Kidney (tissue), 14 donors: Measurements from ENCODE around the gene TRIM33. TPM values are rescaled to one million over a fixed set of nuclear protein-coding genes. Genes with fewer than 3 reads are reported as not detected.
"Not testable (repeated sequence)": the region's sequence is repeated elsewhere in the genome, so short reads cannot be mapped to it uniquely, and the experiment has no call there.

ENCODE experiments used
- DNase-seq, 5 donors: peaks; one replicate each; pipeline ENCODE4 v3.0.0-alpha.2; 2013 to 2020
- FAIRE-seq: peaks from 2 replicates; lab custom pipeline; 2012; peaks lifted over from hg19 to GRCh38; lab: Jason Lieb, UNC
- H3K27ac ChIP-seq, 2 donors: one replicate each; pipeline ENCODE4 v1.7.0; 2013; ENCODE audit warnings: low read depth in 2 of 2, low read length in 2 of 2, inconsistent platforms in 1 of 2
- H3K27me3 ChIP-seq: one replicate; pipeline ENCODE4 v1.7.1; 2013; ENCODE audit warnings: low read length, inconsistent platforms; ENCODE audit not compliant: control insufficient read depth, insufficient read depth
- H3K36me3 ChIP-seq, 3 donors: one replicate each; pipeline versions ENCODE4 v1.7.0 to v1.7.1; 2013; ENCODE audit warnings: low read length in 3 of 3, control low read depth in 1 of 3, inconsistent platforms in 1 of 3; ENCODE audit not compliant: insufficient read depth in 3 of 3, control insufficient read depth in 2 of 3
- H3K4me1 ChIP-seq, 3 donors: one replicate each; pipeline versions ENCODE4 v1.7.0 to v1.7.1; 2013; ENCODE audit warnings: low read length in 3 of 3, inconsistent platforms in 1 of 3, low read depth in 1 of 3; ENCODE audit not compliant: control insufficient read depth in 2 of 3, insufficient read depth in 2 of 3
- H3K4me3 ChIP-seq, 3 donors: one replicate each; pipeline versions ENCODE4 v1.7.0 to v1.8.1; 2013; ENCODE audit warnings: low read length in 3 of 3, control low read depth in 1 of 3, inconsistent platforms in 1 of 3
- H3K9ac ChIP-seq, 3 donors: one replicate each; pipeline versions ENCODE4 v1.7.0 to v1.7.1; 2013; ENCODE audit warnings: low read length in 3 of 3, control low read depth in 1 of 3, inconsistent platforms in 1 of 3
- H3K9me3 ChIP-seq, 3 donors: one replicate each; pipeline versions ENCODE4 v1.7.0 to v1.7.1; 2013; ENCODE audit warnings: low read length in 3 of 3, control low read depth in 1 of 3, inconsistent platforms in 1 of 3; ENCODE audit not compliant: control insufficient read depth in 2 of 3, insufficient read depth in 1 of 3
- intact Hi-C: fragments of 100-400 bp; cut with DNase I; formaldehyde crosslinking; loops from one replicate; pipeline ENCODE4 v1.11.1; 2022
- polyA plus RNA-seq: library from polyadenylated mRNA; stranded (reverse); fragments of 350-450 nt; fragmentation: Illumina TruSeq; extraction: RNeasy Lipid Tissue Mini Kit (QIAGEN cat#74804); gene quantifications from one replicate; pipeline ENCODE4 v1.2.3, GENCODE V29; 2014; ENCODE audit warnings: low read depth, low replicate concordance; ENCODE audit not compliant: insufficient read depth
- total RNA-seq: library from RNA; stranded (reverse); fragmentation: NEBNext Ultra II Directional; extraction: Animal tissue kit (Norgen Biotek cat#: 25700); gene quantifications from one replicate; pipeline ENCODE4 v1.2.1, GENCODE V29; 2021
- TF ChIP-seq, protein P1 (sequence below): IDR thresholded peaks from 3 replicates; pipeline ENCODE4 v1.5.1; 2012; ENCODE audit warnings: mild to moderate bottlenecking, moderate library complexity, borderline replicate concordance; ENCODE audit not compliant: insufficient read depth; ENCODE audit errors: extremely low read depth
- donor health status: control.
- donor health status: control.
- donor health status: control.
- donor health status: control.
- donor health status: control.
- donor health status: DM: yes; HTN: yes; CAD: no.
- donor health status: Normal renal cell carcinoma (clear cell type).

TRIM33 gene
- total and polyA plus RNA-seq, 2 donors from 2014 or later: 13.3 to 36.2 TPM

DNA sequence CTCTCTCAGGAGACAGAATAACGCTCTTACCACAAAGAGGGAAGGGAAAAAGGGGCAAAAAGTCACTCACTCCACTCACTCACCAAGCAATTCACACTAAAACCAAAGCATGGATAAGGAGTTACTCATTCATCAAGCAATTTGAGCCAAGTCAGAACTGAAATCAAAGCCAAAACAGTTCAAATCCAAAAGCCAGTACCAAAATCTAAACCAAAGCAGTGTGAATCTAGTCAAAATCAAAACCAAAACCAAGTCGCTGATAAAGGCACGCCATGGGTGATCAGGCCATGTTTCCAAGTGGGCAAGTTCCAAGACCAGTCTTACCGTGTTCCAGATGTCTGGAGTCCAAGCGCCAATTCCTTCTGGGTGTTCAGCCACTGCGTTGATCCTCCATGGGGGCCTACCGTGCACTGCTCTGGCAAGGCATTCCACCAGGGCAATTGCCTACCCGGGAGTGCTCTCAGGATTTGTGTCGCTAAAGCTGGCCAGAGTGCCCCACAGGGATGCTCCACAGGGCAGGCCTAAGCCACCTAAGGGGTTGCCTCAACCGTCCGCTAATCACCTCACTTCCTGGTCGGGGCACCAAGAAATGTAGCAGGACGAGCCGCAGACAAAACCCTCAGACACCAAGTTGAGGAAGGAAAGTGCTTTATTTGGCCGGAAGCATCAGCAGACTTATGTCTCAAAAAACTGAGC, 142.3 kb downstream of the TRIM33 start:
- no peak overlapping the region for H3K4me3 ChIP-seq
- DNase-seq: no peak
- intact Hi-C loops: no loop called here
- FAIRE-seq: no peak
- no peak overlapping the region for H3K9ac ChIP-seq
- TF ChIP-seq, protein P1, sequence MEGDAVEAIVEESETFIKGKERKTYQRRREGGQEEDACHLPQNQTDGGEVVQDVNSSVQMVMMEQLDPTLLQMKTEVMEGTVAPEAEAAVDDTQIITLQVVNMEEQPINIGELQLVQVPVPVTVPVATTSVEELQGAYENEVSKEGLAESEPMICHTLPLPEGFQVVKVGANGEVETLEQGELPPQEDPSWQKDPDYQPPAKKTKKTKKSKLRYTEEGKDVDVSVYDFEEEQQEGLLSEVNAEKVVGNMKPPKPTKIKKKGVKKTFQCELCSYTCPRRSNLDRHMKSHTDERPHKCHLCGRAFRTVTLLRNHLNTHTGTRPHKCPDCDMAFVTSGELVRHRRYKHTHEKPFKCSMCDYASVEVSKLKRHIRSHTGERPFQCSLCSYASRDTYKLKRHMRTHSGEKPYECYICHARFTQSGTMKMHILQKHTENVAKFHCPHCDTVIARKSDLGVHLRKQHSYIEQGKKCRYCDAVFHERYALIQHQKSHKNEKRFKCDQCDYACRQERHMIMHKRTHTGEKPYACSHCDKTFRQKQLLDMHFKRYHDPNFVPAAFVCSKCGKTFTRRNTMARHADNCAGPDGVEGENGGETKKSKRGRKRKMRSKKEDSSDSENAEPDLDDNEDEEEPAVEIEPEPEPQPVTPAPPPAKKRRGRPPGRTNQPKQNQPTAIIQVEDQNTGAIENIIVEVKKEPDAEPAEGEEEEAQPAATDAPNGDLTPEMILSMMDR: no peak
- no peaks in the 10 kb centered on the region for H3K36me3 ChIP-seq
- no peaks in the 10 kb centered on the region for H3K27me3 ChIP-seq
- peaks cover 0 to 9% (median 2%) of the 10 kb centered on the region in 3 donors for H3K9me3 ChIP-seq
- no peaks in the 10 kb centered on the region for H3K4me1 ChIP-seq
- no peak overlapping the region for H3K27ac ChIP-seq

DNA sequence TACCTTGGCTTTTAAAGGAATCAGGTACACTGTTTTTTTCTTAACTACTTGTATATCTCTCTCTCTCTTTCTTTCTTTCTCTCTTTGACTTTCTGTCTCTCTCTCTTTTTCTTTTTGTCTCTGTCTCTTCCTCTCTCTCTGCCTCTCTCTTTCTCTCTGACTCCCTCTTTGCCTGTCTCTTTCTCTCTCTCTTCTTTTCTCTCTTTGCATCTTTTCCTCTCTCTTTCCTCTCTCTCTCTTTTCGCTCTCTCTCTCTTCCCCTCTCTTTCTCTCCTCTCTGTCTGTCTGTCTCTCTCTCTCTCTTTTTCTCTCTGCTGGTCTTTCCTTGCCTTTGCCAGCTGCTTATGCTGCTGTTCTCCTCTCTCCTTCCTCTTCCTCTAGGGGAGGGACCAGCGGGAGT, 143.2 kb downstream of the TRIM33 start:
- FAIRE-seq (no peak), DNase-seq (no peak)
- intact Hi-C loops: no loop called here

DNA sequence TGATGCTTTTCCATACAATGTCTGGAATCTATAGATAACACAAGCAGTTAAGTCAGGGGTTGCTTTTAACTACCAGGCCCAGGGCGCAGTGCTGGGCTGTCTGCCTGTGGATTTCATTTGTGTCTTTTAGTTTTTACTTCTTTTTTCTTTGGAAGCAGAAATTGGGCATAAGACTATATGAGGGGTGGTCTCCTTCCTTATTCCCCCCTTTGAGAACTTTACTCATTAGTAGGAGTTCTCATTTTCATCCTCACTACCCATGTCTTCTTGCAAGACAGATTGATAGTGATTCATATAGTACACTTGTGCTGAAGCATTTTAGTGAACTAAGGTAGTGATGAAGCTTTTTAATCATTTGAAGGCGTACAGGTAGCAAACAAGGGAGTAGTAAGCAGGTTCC, 147.8 kb downstream of the TRIM33 start:
- H3K27me3 ChIP-seq, H3K4me3 ChIP-seq, H3K9ac ChIP-seq, FAIRE-seq, H3K4me1 ChIP-seq, H3K9me3 ChIP-seq, DNase-seq, H3K36me3 ChIP-seq, H3K27ac ChIP-seq, intact Hi-C loops: not testable (repeated sequence)

More for the DNA sequence above, 143.2 kb downstream of the TRIM33 start:
- Histone ChIP-seq H3K27ac (no peak overlapping the region), H3K9ac (no peak overlapping the region), H3K4me3 (no peak overlapping the region), H3K27me3 (no peaks in the 10 kb centered on the region), H3K4me1 (no peaks in the 10 kb centered on the region), H3K36me3 (no peaks in the 10 kb centered on the region), H3K9me3 (peaks cover 0 to 6% (median 0%) of the 10 kb centered on the region in 3 donors)
- TF ChIP-seq, protein P1: no peak

DNA sequence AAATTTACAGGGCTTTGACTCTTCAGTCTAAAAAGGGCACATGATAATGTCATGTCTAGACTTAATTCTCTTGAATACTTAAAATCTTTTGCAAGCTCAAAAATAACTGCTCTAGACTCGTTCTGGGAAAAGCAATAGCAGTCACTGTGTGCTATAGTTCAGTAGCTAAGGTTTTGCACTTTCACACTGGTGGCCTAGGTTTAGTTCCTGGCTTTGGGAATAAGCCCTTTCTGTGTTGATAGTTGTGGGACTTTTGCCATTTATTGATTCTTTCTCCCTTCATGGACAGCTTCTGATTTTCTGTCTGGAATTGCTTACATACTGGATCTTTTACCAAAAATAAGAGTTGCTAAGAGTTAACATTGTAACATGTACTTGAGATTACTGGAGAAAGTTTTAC, 151.2 kb downstream of the TRIM33 start:
- Histone ChIP-seq H3K9ac (no peak overlapping the region), H3K4me1 (no peaks in the 10 kb centered on the region), H3K4me3 (no peak overlapping the region), H3K36me3 (no peaks in the 10 kb centered on the region), H3K27ac (no peak overlapping the region), H3K27me3 (no peaks in the 10 kb centered on the region), H3K9me3 (peaks cover 0 to 6% (median 0%) of the 10 kb centered on the region in 3 donors)
- DNase-seq (no peak), FAIRE-seq (no peak)
- intact Hi-C loops: no loop called here
- TF ChIP-seq, protein P1: no peak
